HEK293 (cell line): ENCODE measurements around the gene ZNF768.
A peak's percentile ranks its signal among the peaks of the same experiment; 100 is the strongest.

Source experiments
- CTCF ChIA-PET: fragments of 350-600 bp; formaldehyde crosslinking; extraction: SDS; loops from one replicate; lab custom pipeline; 2021; ENCODE audit warnings: antibody characterized with exemption; lab: Yijun Ruan, JAX
- POLR2A ChIA-PET: fragments of 300-600 bp; formaldehyde crosslinking; extraction: SDS; loops from one replicate; lab custom pipeline; 2020; ENCODE audit warnings: antibody characterized with exemption, inconsistent platforms; lab: Yijun Ruan, JAX
- H3K27ac ChIP-seq: fragments of 200-500 bp; sonication (Bioruptor generic); 2 replicates; pipeline ENCODE4 v1.5.1; 2014; ENCODE audit warnings: low read depth, low read length, control low read depth, inconsistent platforms; ENCODE audit errors: extremely low read depth
- H3K36me3 ChIP-seq, 2 experiments: fragments of 200-500 bp in 1 of 2; sonication (Bioruptor generic) in 1 of 2; 1 replicate in 1 of 2; 2 replicates in 1 of 2; pipeline ENCODE4 v1.5.1; 2014 to 2017; ENCODE audit warnings: inconsistent platforms in 2 of 2, low read length in 2 of 2; ENCODE audit not compliant: control insufficient read depth in 2 of 2, insufficient read depth in 1 of 2
- H3K4me1 ChIP-seq: fragments of 200-500 bp; sonication (Bioruptor generic); 2 replicates; pipeline ENCODE4 v1.5.1; 2014; ENCODE audit warnings: mild to moderate bottlenecking, low read length, inconsistent platforms; ENCODE audit not compliant: control insufficient read depth, insufficient read depth
- H3K4me3 ChIP-seq: 2 replicates; pipeline ENCODE4 v1.5.1; 2011; ENCODE audit warnings: low read depth, mild to moderate bottlenecking, control low read depth, low read length, moderate library complexity
- H3K9me3 ChIP-seq: fragments of 200-500 bp; sonication (Bioruptor generic); 2 replicates; pipeline ENCODE4 v1.5.1; 2014; ENCODE audit warnings: low read depth, low read length, inconsistent platforms; ENCODE audit not compliant: control insufficient read depth, insufficient read depth
- BCL11A ChIP-seq: fragments of 450-650 bp; formaldehyde crosslinking; IDR thresholded peaks from 2 replicates; pipeline ENCODE4 v1.5.1; 2016; ENCODE audit warnings: low read depth, missing biosample characterization, missing genetic modification characterization
- BCL11B ChIP-seq: fragments of 450-650 bp; formaldehyde crosslinking; IDR thresholded peaks from 2 replicates; pipeline ENCODE4 v1.5.1; 2016; ENCODE audit warnings: low read depth, missing biosample characterization, missing genetic modification characterization
- INSM2 ChIP-seq: fragments of 450-650 bp; formaldehyde crosslinking; IDR thresholded peaks from 2 replicates; pipeline ENCODE4 v1.5.1; 2016; ENCODE audit warnings: missing biosample characterization, missing genetic modification characterization
- SP2 ChIP-seq: fragments of 450-650 bp; formaldehyde crosslinking; IDR thresholded peaks from 2 replicates; pipeline ENCODE4 v1.5.1; 2016; ENCODE audit warnings: missing biosample characterization, missing genetic modification characterization
- YY2 ChIP-seq: fragments of 450-650 bp; formaldehyde crosslinking; IDR thresholded peaks from 2 replicates; pipeline ENCODE4 v1.5.1; 2016; ENCODE audit warnings: missing biosample characterization, missing genetic modification characterization
- ZFHX2 ChIP-seq: fragments of 450-650 bp; formaldehyde crosslinking; conservative IDR thresholded peaks from 2 replicates; pipeline ENCODE4 v1.5.1; 2016; ENCODE audit warnings: missing biosample characterization, missing genetic modification characterization
- ZFP69B ChIP-seq: fragments of 450-650 bp; formaldehyde crosslinking; IDR thresholded peaks from 2 replicates; pipeline ENCODE4 v1.5.1; 2016; ENCODE audit warnings: missing biosample characterization, missing genetic modification characterization
- ZNF112 ChIP-seq: fragments of 450-650 bp; formaldehyde crosslinking; IDR thresholded peaks from 2 replicates; pipeline ENCODE4 v1.5.0; 2017; ENCODE audit warnings: missing biosample characterization, missing genetic modification characterization
- ZNF324 ChIP-seq: fragments of 450-650 bp; formaldehyde crosslinking; IDR thresholded peaks from 2 replicates; pipeline ENCODE4 v1.5.1; 2016; ENCODE audit warnings: missing biosample characterization, missing genetic modification characterization
- ZNF394 ChIP-seq: fragments of 450-650 bp; formaldehyde crosslinking; IDR thresholded peaks from 2 replicates; pipeline ENCODE4 v1.5.1; 2016; ENCODE audit warnings: missing biosample characterization, missing genetic modification characterization, mild to moderate bottlenecking, moderate library complexity, borderline replicate concordance
- ZNF449 ChIP-seq: fragments of 450-650 bp; formaldehyde crosslinking; IDR thresholded peaks from 2 replicates; pipeline ENCODE4 v1.5.1; 2017; ENCODE audit warnings: missing biosample characterization, mild to moderate bottlenecking, missing genetic modification characterization, moderate library complexity
- ZNF501 ChIP-seq: fragments of 450-650 bp; formaldehyde crosslinking; IDR thresholded peaks from 2 replicates; pipeline ENCODE4 v1.5.1; 2016; ENCODE audit warnings: missing biosample characterization, missing genetic modification characterization
- ZNF514 ChIP-seq: fragments of 450-650 bp; formaldehyde crosslinking; IDR thresholded peaks from 2 replicates; pipeline ENCODE4 v1.5.1; 2016; ENCODE audit warnings: missing biosample characterization, missing genetic modification characterization
- ZNF518A ChIP-seq: fragments of 450-650 bp; formaldehyde crosslinking; conservative IDR thresholded peaks from 2 replicates; pipeline ENCODE4 v1.5.1; 2016; ENCODE audit warnings: low read depth, missing biosample characterization, missing genetic modification characterization
- ZNF521 ChIP-seq: fragments of 450-650 bp; formaldehyde crosslinking; IDR thresholded peaks from 2 replicates; pipeline ENCODE4 v1.5.1; 2017; ENCODE audit warnings: missing biosample characterization, mild to moderate bottlenecking, missing genetic modification characterization
- ZNF600 ChIP-seq: fragments of 450-650 bp; formaldehyde crosslinking; IDR thresholded peaks from 2 replicates; pipeline ENCODE4 v1.5.1; 2016; ENCODE audit warnings: missing biosample characterization, missing genetic modification characterization
- ZNF623 ChIP-seq: fragments of 450-650 bp; formaldehyde crosslinking; IDR thresholded peaks from 2 replicates; pipeline ENCODE4 v1.5.1; 2016; ENCODE audit warnings: missing biosample characterization, missing genetic modification characterization
- ZNF677 ChIP-seq: fragments of 450-650 bp; IDR thresholded peaks from 2 replicates; pipeline ENCODE4 v1.5.0; 2018; ENCODE audit warnings: missing biosample characterization, mild to moderate bottlenecking, missing genetic modification characterization, moderate library complexity
- ZNF692 ChIP-seq: fragments of 450-650 bp; formaldehyde crosslinking; IDR thresholded peaks from 2 replicates; pipeline ENCODE4 v1.5.1; 2016; ENCODE audit warnings: missing biosample characterization, missing genetic modification characterization
- ZNF76 ChIP-seq: fragments of 450-650 bp; formaldehyde crosslinking; IDR thresholded peaks from 2 replicates; pipeline ENCODE4; 2016; ENCODE audit warnings: low read depth, missing biosample characterization, missing genetic modification characterization, borderline replicate concordance
- ZNF777 ChIP-seq: fragments of 450-650 bp; formaldehyde crosslinking; IDR thresholded peaks from 2 replicates; pipeline ENCODE4 v1.5.1; 2017; ENCODE audit warnings: missing biosample characterization, missing genetic modification characterization, borderline replicate concordance
- ZSCAN18 ChIP-seq: fragments of 450-650 bp; formaldehyde crosslinking; IDR thresholded peaks from 2 replicates; pipeline ENCODE4 v1.5.1; 2016; ENCODE audit warnings: missing biosample characterization, missing genetic modification characterization
- ZXDB ChIP-seq: fragments of 450-650 bp; formaldehyde crosslinking; IDR thresholded peaks from 2 replicates; pipeline ENCODE4 v1.5.1; 2016; ENCODE audit warnings: missing biosample characterization, missing genetic modification characterization

The ZNF768 gene

GRCh38 chr16:30526823-30527634, 663 bp upstream of the ZNF768 start:
- Histone ChIP-seq H3K4me3 (peak overlapping the region; percentile 82), H3K9me3 (no peaks in the 10 kb centered on the region), H3K27ac (peak overlapping the region; percentile 92), H3K36me3 (peaks cover 6 to 31% of the 10 kb centered on the region in 2 experiments; a peak in 2 of 3 replicates), H3K4me1 (peaks cover 9% of the 10 kb centered on the region)
- CTCF ChIA-PET, result interaction anchor here (0.5 to 0.9 kb wide), 7 partner anchors 32 to 265 kb away, joined by 3 read pairs; no protein-coding TSS in a partner anchor
- POLR2A ChIA-PET, result interaction anchor here (0.6 to 1.8 kb wide), 22 partner anchors 9 to 156 kb away, joined by 3 to 25 read pairs (median 4); partner anchors contain the start of genes SEPHS2, TBC1D10B, ZNF48 and ZNF688
- peak; percentile 89 for TF ChIP-seq ZNF76
- TF ChIP-seq ZNF777, result peak; percentile 87
- TF ChIP-seq ZNF692 (tag by site-specific recombination), result peak; percentile 86
- peak; percentile 100 for TF ChIP-seq SP2
- TF ChIP-seq ZNF623 (tag by site-specific recombination), result 0 out of 2 replicates have a peak, but pooled peaks have one; percentile 21
- TF ChIP-seq ZSCAN18 (tag by site-specific recombination), result 0 out of 2 replicates have a peak, but pooled peaks have one; percentile 26
- no peak for TF ChIP-seq ZNF521
- TF ChIP-seq ZNF449 (tag by site-specific recombination), result peak; percentile 88
- peak; percentile 60 for TF ChIP-seq YY2
- peak; percentile 96 for TF ChIP-seq ZNF394 (tag by site-specific recombination)
- peak; percentile 41; the same call in 1 of the 2 replicates for TF ChIP-seq ZNF518A
- peak; percentile 62 for TF ChIP-seq ZFHX2 (tag by site-specific recombination)
- peak; percentile 89 for TF ChIP-seq ZNF501 (tag by site-specific recombination)
- no peak for TF ChIP-seq ZNF112
- no peak for TF ChIP-seq ZNF514 (tag by site-specific recombination)
- peak; percentile 89 for TF ChIP-seq ZXDB
- peak; percentile 83; the same call in 1 of the 2 replicates for TF ChIP-seq BCL11B (tag by site-specific recombination)
- TF ChIP-seq ZNF324 (tag by site-specific recombination), result peak; percentile 84
- TF ChIP-seq INSM2 (tag by site-specific recombination), result peak; percentile 78; the same call in 1 of the 2 replicates
- peak; percentile 88 for TF ChIP-seq ZFP69B (tag by site-specific recombination)
- peak; percentile 13; the same call in 1 of the 2 replicates for TF ChIP-seq ZNF677 (tag by site-specific recombination)
- peak; percentile 97 for TF ChIP-seq BCL11A (tag by site-specific recombination)
- peak; percentile 74 for TF ChIP-seq ZNF600 (tag by site-specific recombination)
